HepG2 (cell line): ENCODE measurements around the gene MEGF11.

Experiments
- ATF2 ChIP-seq: sonication (generic); formaldehyde crosslinking; IDR thresholded peaks from 2 replicates; pipeline ENCODE4 v1.4.0; 2020; ENCODE audit warnings: missing genetic modification reagents
- BCL3 ChIP-seq: sonication (generic); formaldehyde crosslinking; IDR thresholded peaks from 2 replicates; pipeline ENCODE4 v1.5.1; 2020; ENCODE audit warnings: mild to moderate bottlenecking, missing genetic modification reagents, moderate library complexity
- RBM22 ChIP-seq: fragments of 200-400 bp; formaldehyde crosslinking; optimal IDR thresholded peaks from 2 replicates; pipeline ENCODE3; 2017; ENCODE audit warnings: mild to moderate bottlenecking, low read length, moderate library complexity
- ZNF407 ChIP-seq: sonication (generic); formaldehyde crosslinking; IDR thresholded peaks from one replicate; pipeline ENCODE4 v1.5.1; 2020; ENCODE audit warnings: mild to moderate bottlenecking, missing genetic modification reagents; ENCODE audit errors: not compliant biosample characterization
- ZNF780A ChIP-seq: sonication (generic); formaldehyde crosslinking; IDR thresholded peaks from 2 replicates; pipeline ENCODE4 v1.8.0; 2022; ENCODE audit warnings: mild to moderate bottlenecking, missing genetic modification reagents, moderate library complexity

- TF ChIP-seq BCL3 (no peak), ZNF780A (no peak), ATF2 (CRISPR knock-in tag) (no peak), ZNF407 (CRISPR knock-in tag) (no peak), RBM22 (no peak)
Observed at GRCh38 chr15:65969865-65970816, 283.4 kb downstream of the MEGF11 start.
